Measurements from ENCODE around the gene WDR59.

DNA sequence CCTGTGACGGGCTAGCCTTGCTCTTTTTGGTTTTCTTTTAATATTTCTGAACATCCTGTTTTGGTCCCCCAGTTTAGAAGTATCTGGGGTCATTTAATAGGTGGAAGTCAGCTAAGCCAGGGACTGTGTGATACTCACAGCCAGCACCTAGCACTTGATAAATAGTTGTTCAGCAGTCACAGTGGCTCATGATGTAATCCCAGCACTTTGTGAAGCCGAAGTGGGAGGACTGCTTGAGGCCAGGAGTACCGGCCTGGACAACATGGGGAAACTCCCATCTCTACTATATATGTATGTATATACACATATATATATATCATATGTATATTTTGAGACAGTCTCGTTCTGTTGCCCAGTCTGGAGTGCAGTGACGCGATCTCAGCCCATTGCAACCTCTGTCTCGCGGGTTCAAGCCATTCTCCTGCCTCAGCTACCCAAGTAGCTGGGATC is 12.1 kb upstream of the WDR59 start:
- no peak for TF ChIP-seq FOXM1 (IDR thresholded peaks at IDR 0.05; ENCODE audit: borderline replicate concordance)
- TF ChIP-seq FOXK2 (IDR thresholded peaks at IDR 0.05) = no peak
- no peak for TF ChIP-seq NFRKB (IDR thresholded peaks at IDR 0.05)
- no peak for TF ChIP-seq SP1 (IDR thresholded peaks at IDR 0.05)
- TF ChIP-seq ARNT (IDR thresholded peaks at IDR 0.05) = no peak
- TF ChIP-seq L3MBTL2 (conservative IDR thresholded peaks at IDR 0.05) = no peak
- TF ChIP-seq BHLHE40 (IDR thresholded peaks at IDR 0.05; ENCODE audit: borderline replicate concordance) = no peak
- no peak for TF ChIP-seq ZNF384 (IDR thresholded peaks at IDR 0.05)
- TF ChIP-seq FOXA1 (IDR thresholded peaks at IDR 0.05) = no peak
- no peak for TF ChIP-seq SUZ12 (IDR thresholded peaks at IDR 0.05)
- TF ChIP-seq HDGF (IDR thresholded peaks at IDR 0.05; ENCODE audit: borderline replicate concordance) = no peak
- TF ChIP-seq CTBP1 (IDR thresholded peaks at IDR 0.05; ENCODE audit: borderline replicate concordance) = no peak
